Testis (tissue), 3 donors: ENCODE results near the gene OR4D1. TPM values are rescaled to one million over a fixed set of nuclear protein-coding genes. Genes with fewer than 3 reads are reported as not detected.

Experiments used
- DNase-seq: peaks from one replicate; pipeline ENCODE4 v3.0.0-alpha.2; 2019
- H3K27ac ChIP-seq, 2 donors: fragments of 200-600 bp; sonication (generic); one replicate each; pipeline ENCODE4 v1.5.1; 2019
- H3K27me3 ChIP-seq: fragments of 200-600 bp; sonication (generic); one replicate; pipeline ENCODE4 v1.5.1; 2019
- H3K36me3 ChIP-seq: fragments of 200-600 bp; sonication (generic); one replicate; pipeline ENCODE4 v1.5.1; 2017; ENCODE audit warnings: low read depth; ENCODE audit errors: missing control alignments
- H3K4me1 ChIP-seq: fragments of 200-600 bp; sonication (generic); one replicate; pipeline ENCODE4 v1.5.1; 2019
- H3K4me3 ChIP-seq, 2 donors: fragments of 200-600 bp; sonication (generic); one replicate each; pipeline ENCODE4 v1.5.1; 2017 to 2019
- H3K9me3 ChIP-seq: fragments of 200-600 bp; sonication (generic); one replicate; pipeline ENCODE4 v1.5.1; 2017
- POLR2A ChIP-seq: fragments of 450-650 bp; IDR thresholded peaks from one replicate; pipeline ENCODE4 v1.6.1; 2017; ENCODE audit warnings: antibody characterized with exemption, mild to moderate bottlenecking, moderate library complexity
- WGBS, 2 donors: methylation state at CpG; one replicate each; pipeline ENCODE4 v1.1.5; 2018; 5-methylcytosine and 5-hydroxymethylcytosine counted together
- intact Hi-C: fragments of 100-400 bp; cut with DNase I; formaldehyde crosslinking; loops from one replicate; pipeline ENCODE4 v1.15.1; 2023; ENCODE audit warnings: low total_unique reads
- polyA plus RNA-seq: library from polyadenylated mRNA; stranded (reverse); fragments of 350-450 nt; fragmentation: Illumina TruSeq; extraction: RNeasy Lipid Tissue Mini Kit (QIAGEN cat#74804); gene quantifications from one replicate; pipeline ENCODE4 v1.2.3, GENCODE V29; 2014; ENCODE audit warnings: low read depth, low replicate concordance; ENCODE audit not compliant: insufficient read depth
- total RNA-seq, 2 donors: library from RNA; depleted of rRNA; stranded (reverse); fragments of >200 nt; gene quantifications; one replicate each; pipeline ENCODE4 v1.2.3, GENCODE V29; 2016
- TF ChIP-seq, protein P1 (sequence below), 3 experiments: fragments of 450-650 bp in 2 of 3; fragments of 200-600 bp in 1 of 3; sonication (generic) in 1 of 3; IDR thresholded peaks; one replicate each; pipeline ENCODE4 v1.5.1; 2016 to 2019; ENCODE audit warnings: antibody characterized with exemption in 3 of 3, mild to moderate bottlenecking in 2 of 3, moderate library complexity in 1 of 3

OR4D1 gene
- total and polyA plus RNA-seq, 3 donors from 2014 or later, result 0.06 to 0.39 (median 0.18) TPM

DNA sequence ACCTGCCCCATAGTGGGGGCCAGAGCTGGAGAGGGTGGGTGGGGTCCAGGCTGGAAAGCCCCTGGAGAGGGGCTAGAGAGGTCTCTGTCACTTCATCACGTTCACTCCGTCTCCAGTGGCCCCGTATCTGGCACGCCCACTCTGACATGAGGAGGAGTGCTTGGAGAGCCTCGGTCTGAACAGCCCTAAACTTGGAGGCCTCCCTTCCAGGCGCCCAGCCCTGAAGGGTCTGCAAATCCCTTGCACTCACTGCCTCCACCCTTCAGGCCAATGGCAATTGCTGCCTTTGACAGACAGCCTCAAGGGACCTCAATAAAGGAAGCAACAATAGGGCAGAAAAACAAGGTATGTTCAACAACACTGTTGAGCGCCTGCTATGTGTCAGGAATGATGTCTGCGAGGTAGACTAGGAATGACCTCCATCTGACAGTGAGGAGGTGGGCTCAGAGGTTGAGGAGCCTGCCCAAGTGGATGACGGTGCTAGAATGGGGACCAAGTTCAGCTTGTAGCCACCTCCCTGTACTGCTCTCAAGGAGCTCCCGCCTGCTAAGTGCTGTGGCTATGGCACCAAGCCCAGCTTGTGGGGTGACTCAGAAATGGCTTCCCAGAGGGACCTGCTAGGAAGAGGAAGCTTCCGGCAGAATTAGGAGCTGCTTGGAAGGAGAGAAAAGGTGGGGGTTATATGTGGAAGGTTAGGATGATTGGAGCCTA, 41.4 kb downstream of the OR4D1 start:
- 58 to 60% methylated on average over 6 to 11 of the region's 11 CpGs for WGBS, 2 donors
- no peaks in the 10 kb centered on the region for H3K36me3 ChIP-seq
- no peaks in the 10 kb centered on the region for H3K27me3 ChIP-seq
- H3K9me3 ChIP-seq, result no peaks in the 10 kb centered on the region
- H3K27ac ChIP-seq, result no peak overlapping the region
- H3K4me3 ChIP-seq, result no peak overlapping the region
- TF ChIP-seq, protein P1, sequence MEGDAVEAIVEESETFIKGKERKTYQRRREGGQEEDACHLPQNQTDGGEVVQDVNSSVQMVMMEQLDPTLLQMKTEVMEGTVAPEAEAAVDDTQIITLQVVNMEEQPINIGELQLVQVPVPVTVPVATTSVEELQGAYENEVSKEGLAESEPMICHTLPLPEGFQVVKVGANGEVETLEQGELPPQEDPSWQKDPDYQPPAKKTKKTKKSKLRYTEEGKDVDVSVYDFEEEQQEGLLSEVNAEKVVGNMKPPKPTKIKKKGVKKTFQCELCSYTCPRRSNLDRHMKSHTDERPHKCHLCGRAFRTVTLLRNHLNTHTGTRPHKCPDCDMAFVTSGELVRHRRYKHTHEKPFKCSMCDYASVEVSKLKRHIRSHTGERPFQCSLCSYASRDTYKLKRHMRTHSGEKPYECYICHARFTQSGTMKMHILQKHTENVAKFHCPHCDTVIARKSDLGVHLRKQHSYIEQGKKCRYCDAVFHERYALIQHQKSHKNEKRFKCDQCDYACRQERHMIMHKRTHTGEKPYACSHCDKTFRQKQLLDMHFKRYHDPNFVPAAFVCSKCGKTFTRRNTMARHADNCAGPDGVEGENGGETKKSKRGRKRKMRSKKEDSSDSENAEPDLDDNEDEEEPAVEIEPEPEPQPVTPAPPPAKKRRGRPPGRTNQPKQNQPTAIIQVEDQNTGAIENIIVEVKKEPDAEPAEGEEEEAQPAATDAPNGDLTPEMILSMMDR (IDR thresholded peaks at IDR 0.05), result no peak
- no peak for TF ChIP-seq POLR2A
- no peaks in the 10 kb centered on the region for H3K4me1 ChIP-seq
- no peak for DNase-seq
- intact Hi-C loops, result no loop called here

DNA sequence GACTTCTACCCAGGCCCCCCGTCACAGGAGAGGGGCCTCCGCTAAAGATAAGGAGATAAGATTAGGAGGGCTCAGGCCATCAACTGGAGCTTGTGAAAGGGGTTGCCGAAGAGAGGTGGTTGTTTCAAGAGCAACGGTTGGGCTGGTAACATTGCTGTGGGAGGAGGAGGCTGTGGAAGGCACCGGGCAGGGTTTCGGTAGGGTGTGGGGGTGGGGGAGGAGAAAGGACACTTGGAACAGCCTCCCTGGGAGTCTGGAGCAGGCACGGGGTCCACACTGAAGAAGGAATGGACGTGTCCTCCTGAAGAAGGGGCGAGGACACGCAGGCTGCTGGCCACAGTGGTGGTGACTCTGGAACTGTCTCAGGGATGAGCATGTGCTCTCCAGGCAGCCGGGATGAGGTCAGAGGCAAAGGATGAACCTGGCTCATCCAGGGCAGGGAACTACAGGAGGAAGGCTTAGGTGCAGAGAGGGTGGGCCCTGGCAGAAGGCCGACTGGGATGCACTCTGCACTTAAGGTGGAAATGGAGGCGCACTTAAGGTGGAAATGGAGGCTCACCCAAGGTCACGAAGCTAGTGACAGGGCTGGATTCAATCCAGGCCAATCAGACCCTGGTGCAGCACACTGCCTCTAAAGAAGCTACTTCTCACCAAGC, 43.2 kb downstream of the OR4D1 start:
- no peak overlapping the region for H3K27ac ChIP-seq
- DNase-seq, result no peak
- H3K36me3 ChIP-seq, result no peaks in the 10 kb centered on the region
- no peaks in the 10 kb centered on the region for H3K9me3 ChIP-seq
- intact Hi-C loops, result no loop called here
- 36 to 41% methylated on average over 14 of the region's 14 CpGs for WGBS, 2 donors
- TF ChIP-seq, protein P1 (IDR thresholded peaks at IDR 0.05), result no peak
- no peak for TF ChIP-seq POLR2A
- H3K27me3 ChIP-seq, result no peaks in the 10 kb centered on the region
- no peak overlapping the region for H3K4me3 ChIP-seq
- no peaks in the 10 kb centered on the region for H3K4me1 ChIP-seq

DNA sequence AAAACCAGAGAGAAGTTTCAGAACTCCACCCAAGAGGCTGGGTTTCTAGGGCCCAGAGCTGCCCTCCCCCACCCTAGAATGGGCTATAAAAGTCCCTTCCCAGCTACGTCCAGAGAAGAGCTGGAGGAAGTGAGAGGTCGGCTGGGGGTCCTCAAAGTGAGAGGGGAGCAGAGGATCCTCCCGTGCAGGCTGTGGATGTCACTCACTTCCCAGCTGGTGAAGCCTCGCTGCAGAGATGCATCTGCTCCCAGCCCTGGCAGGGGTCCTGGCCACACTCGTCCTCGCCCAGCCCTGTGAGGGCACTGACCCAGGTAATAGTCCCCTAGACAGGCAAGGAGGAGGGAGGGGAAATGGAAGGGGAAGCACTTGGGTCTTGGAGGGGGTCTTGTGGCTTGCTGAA, 44.4 kb downstream of the OR4D1 start, which contains the start of gene EPX:
Gene EPX (plus strand): TSS at position 115 of the 400 bp plus-strand sequence. CDS start 121 bp downstream, at position 236.
- intact Hi-C loops, result no loop called here
- H3K4me3 ChIP-seq, result no peak within 1 kb of the TSS
- H3K9me3 ChIP-seq, result no peaks in the 10 kb centered on the region
- WGBS, 2 donors, result 41 to 53% methylated on average over 2 to 6 of the region's 6 CpGs
- H3K36me3 ChIP-seq, result no peaks in the 10 kb centered on the region
- no peaks in the 10 kb centered on the region for H3K4me1 ChIP-seq
- TF ChIP-seq POLR2A, result no peak
- TF ChIP-seq, protein P1 (IDR thresholded peaks at IDR 0.05), result no peak
- DNase-seq, result no peak
- no peak within 1 kb of the TSS for H3K27ac ChIP-seq
- no peaks in the 10 kb centered on the region for H3K27me3 ChIP-seq

DNA sequence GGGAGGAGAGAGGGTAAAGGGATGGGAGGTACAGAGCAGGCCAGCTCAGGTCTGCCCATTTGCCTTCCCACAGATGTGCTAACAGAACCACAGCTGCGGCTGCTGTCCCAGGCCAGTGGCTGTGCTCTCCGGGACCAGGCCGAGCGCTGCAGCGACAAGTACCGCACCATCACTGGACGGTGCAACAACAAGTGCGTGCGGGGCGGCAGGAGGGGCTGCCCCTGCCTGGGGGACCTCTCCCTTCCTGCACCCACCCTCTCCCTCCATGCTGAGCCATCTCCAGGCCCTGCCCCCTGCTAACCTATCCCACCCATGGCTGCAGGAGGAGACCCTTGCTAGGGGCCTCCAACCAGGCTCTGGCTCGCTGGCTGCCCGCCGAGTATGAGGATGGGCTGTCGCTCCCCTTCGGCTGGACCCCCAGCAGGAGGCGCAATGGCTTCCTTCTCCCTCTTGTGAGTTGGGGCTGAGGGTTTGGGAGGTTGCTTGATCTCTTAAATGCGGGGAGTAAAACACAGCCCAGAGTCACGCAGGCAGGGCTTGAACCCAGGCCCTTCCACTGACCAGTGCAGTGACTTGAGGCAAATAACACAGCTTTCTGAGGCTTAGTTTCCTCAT, 45.6 kb downstream of the OR4D1 start:
- no peaks in the 10 kb centered on the region for H3K9me3 ChIP-seq
- no peak for DNase-seq
- H3K27me3 ChIP-seq, result no peaks in the 10 kb centered on the region
- TF ChIP-seq POLR2A, result no peak
- TF ChIP-seq, protein P1 (IDR thresholded peaks at IDR 0.05), result no peak
- no peak overlapping the region for H3K27ac ChIP-seq
- WGBS, 2 donors, result 66 to 84% methylated on average over 13 to 18 of the region's 18 CpGs
- intact Hi-C loops, result no loop called here
- no peak overlapping the region for H3K4me3 ChIP-seq
- no peaks in the 10 kb centered on the region for H3K36me3 ChIP-seq
- H3K4me1 ChIP-seq, result no peaks in the 10 kb centered on the region
